Epithelial cell of proximal tubule (primary cell): Measurements from ENCODE around the gene POU5F1. TPM values are rescaled to one million over a fixed set of nuclear protein-coding genes. Genes with fewer than 3 reads are reported as not detected.

Experiments
- DNase-seq: peaks from one replicate; pipeline ENCODE4 v3.0.0-alpha.2; 2011; ENCODE audit warnings: low read depth
- H3K4me3 ChIP-seq: 2 replicates; pipeline ENCODE4 v1.5.1; 2011; ENCODE audit warnings: low read depth, mild to moderate bottlenecking, low read length
- CTCF ChIP-seq: conservative IDR thresholded peaks from 2 replicates; pipeline ENCODE4 v1.5.1; 2012; ENCODE audit warnings: low read depth, mild to moderate bottlenecking, low read length
- total RNA-seq: library from RNA; depleted of rRNA; stranded (reverse); fragments of >200 nt; gene quantifications from 2 replicates; pipeline ENCODE4 v1.2.3, GENCODE V29; 2015

Gene POU5F1
- total RNA-seq, 1 donor from 2014 or later = 5.1 TPM

- DNase-seq = no peak
- H3K4me3 ChIP-seq = no peak within 1 kb of the TSS
- no peak for TF ChIP-seq CTCF
Observed at GRCh38 chr6:31120151-31120915, 50.1 kb downstream of the POU5F1 start, which contains the start of gene CDSN. Gene CDSN, minus strand, starts transcription at chr6:31120446. Its CDS starts 27 bp downstream, at chr6:31120419.

GRCh38 chr6:31118178-31118577 is 52.3 kb downstream of the POU5F1 start:
- TF ChIP-seq CTCF = no peak
- H3K4me3 ChIP-seq = no peak overlapping the region
- DNase-seq = no peak

GRCh38 chr6:31116661-31117385 is 53.7 kb downstream of the POU5F1 start:
- DNase-seq = no peak
- TF ChIP-seq CTCF = no peak
- no peak overlapping the region for H3K4me3 ChIP-seq

GRCh38 chr6:31115941-31116560 is 54.4 kb downstream of the POU5F1 start:
- peak overlapping the region; percentile 61 for H3K4me3 ChIP-seq
- TF ChIP-seq CTCF = no peak
- no peak for DNase-seq

- peak; percentile 30 for DNase-seq
- peak; percentile 51 for TF ChIP-seq CTCF
- peak overlapping the region; percentile 61 for H3K4me3 ChIP-seq
Observed at GRCh38 chr6:31114970-31115849, 55.3 kb downstream of the POU5F1 start.

- no peak for TF ChIP-seq CTCF
- peak; percentile 71 for DNase-seq
- H3K4me3 ChIP-seq = peak within 1 kb of the TSS; percentile 61
Observed at GRCh38 chr6:31114541-31114878, 56.0 kb downstream of the POU5F1 start, which contains the start of gene PSORS1C1. Gene PSORS1C1, plus strand, starts transcription at chr6:31114800. Its CDS starts 14,833 bp downstream, at chr6:31129633.
